ENCODE results near the gene SH3RF1. TPM values are rescaled to one million over a fixed set of nuclear protein-coding genes. Genes with fewer than 3 reads are reported as not detected.

SH3RF1 gene
- total RNA-seq, 1 donor from 2014 or later, result 17.1 TPM

DNA sequence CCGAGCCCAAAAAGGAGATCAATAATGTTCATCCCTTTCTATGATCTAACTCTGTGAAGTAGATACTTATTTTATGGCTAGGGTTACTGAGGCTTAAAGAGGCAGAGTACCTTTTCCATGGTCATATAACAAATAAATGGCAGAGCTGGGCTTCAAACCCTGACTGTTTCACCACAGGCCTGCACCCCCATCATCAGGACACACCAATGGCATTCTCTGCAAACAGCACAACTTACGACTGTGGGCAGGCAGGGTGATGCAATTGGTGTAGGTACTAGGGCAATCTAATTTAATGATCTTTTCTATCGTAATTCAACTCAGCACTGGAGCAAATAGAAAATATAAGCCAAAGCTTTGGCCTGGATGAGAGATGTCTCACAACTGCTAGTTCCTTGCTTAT is 141.9 kb downstream of the SH3RF1 start:
- H3K9me3 Mint-ChIP-seq, result no peaks in the 10 kb centered on the region
- no peaks in the 10 kb centered on the region for H3K4me1 Mint-ChIP-seq
- Histone ChIP-seq H3K4me1 (no peaks in the 10 kb centered on the region), H3F3A (ENCODE audit: low read depth) (no peaks in the 10 kb centered on the region), H3K9ac (no peak overlapping the region), H3K36me3 (peaks cover 30% of the 10 kb centered on the region), H2AFZ (replicated peaks) (no peak overlapping the region), H3K4me3 (no peak overlapping the region), H4K20me1 (ENCODE audit: low read depth) (no peaks in the 10 kb centered on the region), H3K79me2 (ENCODE audit: low read depth) (no peaks in the 10 kb centered on the region), H3K27me3 (no peaks in the 10 kb centered on the region), H3K27ac (no peak overlapping the region), H3K4me2 (no peak overlapping the region), H3K9me3 (ENCODE audit: low read depth) (no peaks in the 10 kb centered on the region)
- no peak overlapping the region for H3K27ac Mint-ChIP-seq
- peaks cover 41% of the 10 kb centered on the region for H3K36me3 Mint-ChIP-seq
- no peak overlapping the region for H3K4me3 Mint-ChIP-seq
- H3K27me3 Mint-ChIP-seq (ENCODE audit: insufficient read depth, low read depth), result no peaks in the 10 kb centered on the region
- TF ChIP-seq, protein P1, sequence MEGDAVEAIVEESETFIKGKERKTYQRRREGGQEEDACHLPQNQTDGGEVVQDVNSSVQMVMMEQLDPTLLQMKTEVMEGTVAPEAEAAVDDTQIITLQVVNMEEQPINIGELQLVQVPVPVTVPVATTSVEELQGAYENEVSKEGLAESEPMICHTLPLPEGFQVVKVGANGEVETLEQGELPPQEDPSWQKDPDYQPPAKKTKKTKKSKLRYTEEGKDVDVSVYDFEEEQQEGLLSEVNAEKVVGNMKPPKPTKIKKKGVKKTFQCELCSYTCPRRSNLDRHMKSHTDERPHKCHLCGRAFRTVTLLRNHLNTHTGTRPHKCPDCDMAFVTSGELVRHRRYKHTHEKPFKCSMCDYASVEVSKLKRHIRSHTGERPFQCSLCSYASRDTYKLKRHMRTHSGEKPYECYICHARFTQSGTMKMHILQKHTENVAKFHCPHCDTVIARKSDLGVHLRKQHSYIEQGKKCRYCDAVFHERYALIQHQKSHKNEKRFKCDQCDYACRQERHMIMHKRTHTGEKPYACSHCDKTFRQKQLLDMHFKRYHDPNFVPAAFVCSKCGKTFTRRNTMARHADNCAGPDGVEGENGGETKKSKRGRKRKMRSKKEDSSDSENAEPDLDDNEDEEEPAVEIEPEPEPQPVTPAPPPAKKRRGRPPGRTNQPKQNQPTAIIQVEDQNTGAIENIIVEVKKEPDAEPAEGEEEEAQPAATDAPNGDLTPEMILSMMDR (IDR thresholded peaks at IDR 0.05), result no peak
- TF ChIP-seq EZH2 (IDR thresholded peaks at IDR 0.05) (no peak), EZH2phosphoT487 (IDR thresholded peaks at IDR 0.05) (no peak)
- no peak for DNase-seq (ENCODE audit: low spot score)

DNA sequence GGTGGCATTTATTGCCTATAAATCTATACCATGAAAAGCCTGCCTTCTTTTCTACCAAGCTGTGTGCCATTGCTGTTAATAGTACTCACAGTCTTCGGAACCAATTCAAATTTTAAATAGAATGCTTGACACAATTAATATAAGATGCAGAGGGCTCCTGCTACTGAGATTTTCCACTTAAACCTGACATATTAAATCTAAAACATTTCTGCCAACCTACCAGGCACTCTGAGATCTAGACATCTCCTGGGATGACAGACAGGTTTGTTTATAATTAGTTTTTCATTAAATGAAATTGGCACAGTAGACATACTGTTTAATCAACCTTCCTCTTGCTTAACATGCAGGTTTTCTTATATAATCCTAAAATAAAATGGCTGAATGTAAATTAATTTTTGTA is 143.4 kb downstream of the SH3RF1 start:
- Mint-ChIP-seq H3K36me3 (peaks cover 38% of the 10 kb centered on the region), H3K4me1 (peaks cover 3% of the 10 kb centered on the region), H3K27me3 (ENCODE audit: insufficient read depth, low read depth) (no peaks in the 10 kb centered on the region), H3K4me3 (no peak overlapping the region), H3K27ac (no peak overlapping the region), H3K9me3 (no peaks in the 10 kb centered on the region)
- Histone ChIP-seq H4K20me1 (ENCODE audit: low read depth) (no peaks in the 10 kb centered on the region), H3K27me3 (no peaks in the 10 kb centered on the region), H3K36me3 (peaks cover 30% of the 10 kb centered on the region), H3K79me2 (ENCODE audit: low read depth) (no peaks in the 10 kb centered on the region), H3K27ac (no peak overlapping the region), H3F3A (ENCODE audit: low read depth) (peaks cover 3% of the 10 kb centered on the region), H3K4me2 (no peak overlapping the region), H2AFZ (replicated peaks) (no peak overlapping the region), H3K4me1 (peaks cover 11% of the 10 kb centered on the region), H3K9me3 (ENCODE audit: low read depth) (no peaks in the 10 kb centered on the region), H3K4me3 (no peak overlapping the region), H3K9ac (no peak overlapping the region)
- TF ChIP-seq, protein P1 (IDR thresholded peaks at IDR 0.05), result no peak
- TF ChIP-seq EZH2phosphoT487 (IDR thresholded peaks at IDR 0.05) (no peak), EZH2 (IDR thresholded peaks at IDR 0.05) (no peak)
- no peak for DNase-seq (ENCODE audit: low spot score)

DNA sequence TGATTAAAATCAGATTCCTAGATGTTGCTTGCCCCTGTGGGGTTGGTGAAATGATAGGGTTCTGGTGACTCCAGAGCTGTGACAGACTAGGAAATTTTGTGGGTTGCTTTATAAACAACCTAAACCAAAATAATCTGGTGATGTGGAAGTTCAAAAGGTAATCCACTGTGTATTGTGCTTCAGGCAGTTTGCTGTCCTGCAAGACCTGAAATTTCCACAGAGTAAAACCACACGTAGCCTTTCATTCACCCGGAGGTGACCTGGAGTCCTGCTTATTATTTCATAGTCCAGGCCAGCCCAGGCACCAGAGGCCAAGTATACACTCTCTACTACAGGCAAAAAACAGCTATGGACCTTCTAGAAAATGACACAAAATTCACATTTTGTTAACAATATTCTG is 146.1 kb downstream of the SH3RF1 start:
- Histone ChIP-seq H3K9ac (no peak overlapping the region), H3K4me1 (peaks cover 13% of the 10 kb centered on the region), H3K4me2 (no peak overlapping the region), H2AFZ (replicated peaks) (no peak overlapping the region), H3K36me3 (peaks cover 34% of the 10 kb centered on the region), H3K79me2 (ENCODE audit: low read depth) (no peaks in the 10 kb centered on the region), H3K27me3 (no peaks in the 10 kb centered on the region), H3F3A (ENCODE audit: low read depth) (peaks cover 3% of the 10 kb centered on the region), H4K20me1 (ENCODE audit: low read depth) (no peaks in the 10 kb centered on the region), H3K4me3 (no peak overlapping the region), H3K27ac (no peak overlapping the region), H3K9me3 (ENCODE audit: low read depth) (no peaks in the 10 kb centered on the region)
- Mint-ChIP-seq H3K27ac (no peak overlapping the region), H3K27me3 (ENCODE audit: insufficient read depth, low read depth) (peaks cover 2% of the 10 kb centered on the region), H3K4me1 (peaks cover 3% of the 10 kb centered on the region), H3K9me3 (no peaks in the 10 kb centered on the region), H3K4me3 (no peak overlapping the region), H3K36me3 (peaks cover 41% of the 10 kb centered on the region)
- TF ChIP-seq EZH2 (IDR thresholded peaks at IDR 0.05), result no peak
- no peak for TF ChIP-seq EZH2phosphoT487 (IDR thresholded peaks at IDR 0.05)
- TF ChIP-seq, protein P1 (IDR thresholded peaks at IDR 0.05), result no peak
- DNase-seq (ENCODE audit: low spot score), result no peak

All from neural progenitor cell (in vitro differentiated cells).